HG03280 (cell line): Measurements from ENCODE around the gene DNAJC7.
"Not testable (repeated sequence)": the region's sequence is repeated elsewhere in the genome, so short reads cannot be mapped to it uniquely, and the experiment has no call there.

Source experiments
- ATAC-seq: cut with Tn5 transposase; IDR thresholded peaks from one replicate; pipeline ENCODE4 v1.9.1; 2021; ENCODE audit warnings: mild to moderate bottlenecking, moderate library complexity; ENCODE audit not compliant: unreplicated experiment

The DNAJC7 gene

DNA sequence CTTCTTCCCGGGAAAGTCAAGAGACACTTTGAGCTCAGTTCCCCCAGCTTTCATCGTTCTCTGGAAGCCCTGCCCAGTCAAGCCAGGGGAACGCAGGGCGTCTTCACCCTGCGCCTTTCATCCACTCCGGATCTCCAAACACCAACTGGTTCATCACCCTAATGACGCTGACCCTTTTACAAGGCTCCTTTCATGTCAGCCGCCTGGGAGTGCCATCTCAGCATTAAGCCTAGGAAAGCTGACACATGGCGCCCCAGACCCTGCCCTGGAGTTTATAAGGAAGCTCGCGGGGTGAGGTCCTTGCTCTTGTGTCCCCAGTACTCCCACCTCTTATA, 594 bp upstream of the DNAJC7 start:
- no peak for ATAC-seq

- no peak for ATAC-seq
Measured at GRCh38 chr17:42016411-42016831, 818 bp downstream of the DNAJC7 start.

DNA sequence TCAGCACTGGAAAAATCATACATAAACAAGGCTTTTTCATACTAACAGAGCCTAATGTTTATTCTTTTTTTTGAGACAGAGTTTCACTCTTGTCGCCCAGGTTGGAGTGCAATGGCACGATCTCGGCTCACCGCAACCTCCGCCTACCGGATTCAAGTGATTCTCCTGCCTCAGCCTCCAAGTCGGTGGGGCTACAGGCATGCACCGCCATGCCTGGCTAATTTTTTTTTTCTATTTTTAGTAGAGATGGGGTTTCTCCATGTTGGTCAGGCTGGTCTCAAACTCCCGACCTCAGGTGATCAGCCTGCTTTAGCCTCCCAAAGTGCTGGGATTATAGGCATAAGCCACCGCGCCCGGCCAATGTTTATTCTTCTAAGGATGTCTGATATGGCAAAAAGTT, 3.5 kb downstream of the DNAJC7 start:
- not testable (repeated sequence) for ATAC-seq

DNA sequence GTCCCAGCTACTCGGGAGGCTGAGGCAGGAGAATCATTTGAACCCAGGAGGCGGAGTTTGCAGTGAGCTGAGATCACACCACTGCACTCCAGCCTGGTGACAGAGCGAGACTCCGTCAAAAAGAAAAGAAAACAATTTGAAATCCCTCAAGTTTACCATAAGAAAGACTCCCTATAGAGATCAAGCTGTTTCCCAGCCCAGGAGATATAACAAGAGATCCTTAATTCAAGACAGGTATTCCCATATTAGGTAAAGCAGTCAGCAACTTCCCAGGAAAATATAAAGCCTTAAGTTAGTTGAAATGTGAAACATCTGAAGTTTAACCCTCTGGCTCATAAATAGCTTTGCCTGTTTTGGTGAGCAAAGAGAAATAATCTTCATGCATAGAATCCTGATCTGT, 4.9 kb downstream of the DNAJC7 start:
- not testable (repeated sequence) for ATAC-seq

DNA sequence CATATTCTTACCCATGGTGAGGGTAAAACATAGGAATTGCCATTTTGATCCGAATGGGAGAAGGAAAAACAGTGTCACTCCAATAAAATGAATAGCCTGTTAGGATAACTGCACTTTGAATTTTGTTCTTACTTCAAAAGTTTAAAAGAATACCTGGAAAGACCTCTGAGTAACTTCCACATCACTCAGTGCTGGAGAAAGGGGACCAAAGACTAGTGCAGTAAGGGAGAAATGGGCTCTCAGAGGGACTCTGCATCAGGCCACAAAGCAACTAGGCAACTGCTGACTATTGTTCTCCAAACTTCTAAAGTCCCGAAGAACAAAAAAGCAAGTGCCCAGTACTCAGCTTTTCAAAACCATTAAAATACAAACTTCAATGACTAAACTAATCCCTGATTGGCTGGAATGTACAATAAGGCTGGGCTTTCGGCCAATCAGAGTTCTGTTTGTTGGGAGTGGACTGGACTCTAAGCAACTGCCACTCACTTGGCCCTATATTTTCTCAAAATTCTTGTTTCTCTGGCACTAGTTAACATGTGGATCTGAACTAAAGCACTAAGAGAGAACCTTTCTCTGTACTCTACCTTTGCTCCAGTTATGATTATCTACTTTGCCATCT, 6.2 kb downstream of the DNAJC7 start:
- ATAC-seq: no peak

GRCh38 chr17:42010266-42010680, 7.0 kb downstream of the DNAJC7 start:
- not testable (repeated sequence) for ATAC-seq

DNA sequence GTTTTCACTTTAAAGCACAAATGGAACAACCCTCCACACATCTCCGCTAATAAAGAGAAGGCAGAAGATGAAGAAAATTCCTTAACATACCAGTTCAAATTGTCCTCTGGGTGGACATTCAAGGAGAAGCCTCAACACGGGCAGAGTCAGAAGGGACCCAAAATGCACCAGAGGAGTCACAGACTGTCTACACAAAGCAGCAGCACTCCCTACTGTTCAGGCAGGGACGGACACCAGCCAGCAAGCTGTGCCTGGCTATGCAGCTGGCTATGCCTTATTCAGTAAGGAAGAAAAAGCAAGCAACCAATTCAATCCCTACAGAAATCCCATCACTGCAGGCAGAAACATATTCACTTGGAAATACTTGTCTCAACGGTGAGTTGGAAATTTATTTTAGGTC, 8.1 kb downstream of the DNAJC7 start:
- ATAC-seq: no peak

GRCh38 chr17:42005166-42005565, 12.1 kb downstream of the DNAJC7 start:
- no peak for ATAC-seq

GRCh38 chr17:42002792-42003301, 14.4 kb downstream of the DNAJC7 start:
- ATAC-seq: no peak

GRCh38 chr17:42002175-42002791, 15.0 kb downstream of the DNAJC7 start:
- ATAC-seq: no peak

DNA sequence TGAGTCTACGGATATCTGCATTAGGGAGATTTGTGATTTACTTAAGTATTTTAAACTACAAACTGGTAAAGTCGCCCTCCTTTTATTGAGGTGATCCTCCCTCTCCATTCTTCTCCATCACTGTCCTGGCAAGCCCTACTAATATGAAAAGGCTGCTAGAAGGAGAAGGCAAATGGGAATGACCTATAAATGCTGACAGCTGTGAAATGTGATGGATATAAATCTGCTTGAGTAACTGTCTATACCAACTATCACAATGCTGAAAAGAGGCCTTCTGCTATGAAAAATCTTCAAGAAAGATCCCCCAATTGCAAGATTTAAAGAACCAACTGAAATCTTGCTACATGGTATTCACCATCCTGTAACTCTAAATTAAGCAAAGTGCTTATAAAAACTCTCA, 15.5 kb downstream of the DNAJC7 start:
- ATAC-seq: no peak

GRCh38 chr17:42000413-42001133, 16.7 kb downstream of the DNAJC7 start:
- no peak for ATAC-seq

DNA sequence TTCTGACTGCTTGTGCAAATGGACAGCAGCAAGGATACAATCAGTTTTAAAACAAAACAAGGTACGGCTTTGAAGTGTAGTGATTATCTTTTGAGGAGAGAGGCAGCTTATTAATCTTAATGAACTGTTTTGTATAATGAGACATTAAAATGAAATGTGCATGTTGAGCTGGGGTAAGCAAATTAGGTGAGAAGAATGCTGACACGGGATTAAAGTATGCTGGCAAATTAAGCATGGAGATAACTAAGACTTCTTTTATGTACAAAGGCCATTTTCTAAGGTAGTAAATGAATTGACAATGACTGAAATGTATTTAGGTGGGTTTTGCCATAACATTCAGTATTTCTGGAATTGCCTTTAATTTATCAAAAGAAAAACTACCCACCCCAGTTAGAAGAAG, 18.7 kb downstream of the DNAJC7 start:
- ATAC-seq: no peak

DNA sequence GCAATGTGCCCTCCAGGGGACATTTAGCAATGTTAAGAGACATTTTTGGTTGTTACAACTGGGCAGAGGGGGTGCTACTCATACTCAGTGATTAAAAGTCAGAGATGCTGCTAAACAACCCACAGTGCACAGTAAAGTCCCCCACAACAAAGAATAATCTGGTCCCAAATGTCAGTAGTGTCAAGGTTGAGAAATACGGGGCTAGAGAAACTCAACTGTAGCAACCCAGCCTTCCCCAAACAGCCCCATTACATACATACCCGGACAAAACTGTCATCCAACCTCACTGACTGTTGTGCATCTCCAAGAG, 20.4 kb downstream of the DNAJC7 start:
- ATAC-seq: no peak

GRCh38 chr17:41992576-41992975, 24.7 kb downstream of the DNAJC7 start:
- no peak for ATAC-seq

DNA sequence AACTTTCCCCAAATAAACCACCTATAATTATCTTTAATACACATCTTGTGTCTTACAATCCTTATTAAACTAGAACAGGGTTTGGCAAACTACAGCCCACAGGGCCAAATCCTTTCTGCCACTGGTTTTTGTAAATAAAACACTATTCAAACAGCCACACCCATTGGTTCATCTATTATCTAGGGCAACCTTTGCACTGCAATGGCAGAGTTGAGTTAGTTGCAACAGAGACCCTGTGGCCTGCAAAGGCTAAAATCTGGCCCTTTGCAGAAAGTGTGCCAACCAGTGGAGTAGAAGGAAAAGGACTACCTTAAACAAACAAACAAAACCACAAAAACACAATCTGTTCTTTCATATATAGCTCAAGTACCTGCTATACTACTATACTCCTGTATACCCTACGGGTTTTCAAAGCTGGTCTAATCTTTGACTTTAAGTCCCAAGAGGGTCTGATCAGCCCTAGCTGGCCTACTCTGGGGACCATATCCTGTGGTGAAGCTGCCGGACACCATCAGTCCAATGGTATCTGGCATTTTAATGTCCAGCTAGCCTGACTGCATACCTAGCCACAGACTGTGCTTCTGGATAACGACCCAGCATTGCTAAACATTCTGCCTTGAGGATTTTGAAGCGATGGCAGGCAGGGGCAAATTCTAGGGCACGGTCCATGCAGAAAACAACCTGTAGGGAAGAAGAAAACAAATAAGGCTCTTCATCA, 27.4 kb downstream of the DNAJC7 start:
- no peak for ATAC-seq

DNA sequence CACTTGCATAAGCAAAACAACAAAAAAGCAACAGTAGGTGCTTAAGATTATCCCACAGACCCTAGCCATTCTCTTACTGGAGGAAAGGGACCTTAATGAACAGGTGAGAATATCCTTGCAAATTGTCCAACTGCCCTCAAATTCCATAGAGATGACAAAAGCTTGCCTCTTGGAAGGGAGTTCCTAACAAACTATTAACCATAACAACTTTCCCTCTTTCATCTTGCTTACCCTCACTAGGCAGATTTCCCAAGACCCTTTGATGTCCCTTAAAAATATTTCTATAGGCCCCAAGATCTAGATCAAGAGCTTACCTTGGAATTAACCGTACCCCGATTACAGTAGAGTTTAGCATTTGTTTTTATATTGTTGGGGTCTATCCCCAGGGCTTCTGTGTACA, 28.8 kb downstream of the DNAJC7 start:
- no peak for ATAC-seq

GRCh38 chr17:41987642-41988041, 29.6 kb downstream of the DNAJC7 start:
- no peak for ATAC-seq

- no peak for ATAC-seq
Measured at GRCh38 chr17:41986634-41987033, 30.6 kb downstream of the DNAJC7 start.

DNA sequence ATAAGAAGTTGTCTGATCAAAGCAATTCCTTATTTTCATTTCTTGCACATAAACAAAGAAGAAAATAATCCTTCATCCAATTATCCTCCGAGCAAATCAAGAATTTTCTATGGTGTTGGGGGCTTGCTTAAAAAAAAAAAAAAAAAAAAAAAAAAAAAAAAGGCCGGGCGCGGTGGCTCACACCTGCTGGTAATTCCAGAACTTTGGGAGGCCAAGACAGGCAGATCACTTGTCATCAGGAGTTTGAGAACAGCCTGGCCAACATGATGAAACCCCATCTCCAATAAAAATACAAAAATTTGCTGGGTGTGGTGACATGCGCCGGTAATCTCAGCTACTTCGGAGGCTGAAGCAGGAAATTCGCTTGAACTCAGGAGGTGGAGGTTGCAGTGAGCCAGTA, 31.3 kb downstream of the DNAJC7 start:
- no peak for ATAC-seq

DNA sequence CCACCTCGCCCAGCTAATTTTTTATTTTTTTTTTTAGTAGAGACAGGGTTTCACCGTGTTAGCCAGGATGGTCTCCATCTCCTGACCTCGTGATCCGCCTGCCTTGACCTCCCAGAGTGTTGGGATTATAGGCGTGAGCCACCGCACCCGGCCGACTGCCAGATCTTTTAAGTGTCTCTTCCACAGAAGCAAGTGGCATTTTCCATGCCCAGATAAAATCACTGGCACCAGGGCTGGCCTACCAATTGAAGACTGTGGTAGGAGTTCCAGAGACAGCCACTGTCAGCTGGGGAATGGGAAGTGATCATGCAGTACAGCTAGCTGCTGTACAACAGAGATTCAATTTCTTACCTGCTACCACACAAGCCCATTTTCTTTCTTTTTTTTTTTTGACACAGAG, 32.8 kb downstream of the DNAJC7 start:
- ATAC-seq: no peak
